GM19328 (cell line): ENCODE results near the gene GRHL1.

ENCODE experiments used
- ATAC-seq: cut with Tn5 transposase; IDR thresholded peaks from one replicate; pipeline ENCODE4 v1.9.1; 2021; ENCODE audit warnings: mild to moderate bottlenecking, moderate library complexity; ENCODE audit not compliant: unreplicated experiment

GRHL1 gene

GRCh38 chr2:10036095-10036884, 84.8 kb downstream of the GRHL1 start:
- ATAC-seq, result no peak

GRCh38 chr2:10038123-10038522, 86.6 kb downstream of the GRHL1 start:
- ATAC-seq, result no peak

GRCh38 chr2:10038716-10039115, 87.2 kb downstream of the GRHL1 start:
- ATAC-seq, result no peak

GRCh38 chr2:10039658-10040410, 88.3 kb downstream of the GRHL1 start:
- ATAC-seq, result no peak

GRCh38 chr2:10041711-10042110, 90.2 kb downstream of the GRHL1 start:
- ATAC-seq, result no peak

- no peak for ATAC-seq
Observed at GRCh38 chr2:10042301-10043161, 91.0 kb downstream of the GRHL1 start.

- ATAC-seq, result peak; percentile 57
Observed at GRCh38 chr2:10043256-10043905, 91.9 kb downstream of the GRHL1 start, which contains the start of gene KLF11. KLF11 (plus strand) TSS chr2:10043550; CDS start chr2:10043717, 167 bp downstream.

- ATAC-seq, result peak; percentile 36
Observed at GRCh38 chr2:10043906-10044601, 92.6 kb downstream of the GRHL1 start.

- no peak for ATAC-seq
Observed at GRCh38 chr2:10045561-10046355, 94.3 kb downstream of the GRHL1 start.

GRCh38 chr2:10046931-10047330, 95.4 kb downstream of the GRHL1 start:
- ATAC-seq, result no peak

GRCh38 chr2:10047616-10048500, 96.4 kb downstream of the GRHL1 start:
- ATAC-seq, result no peak

GRCh38 chr2:10048501-10049171, 97.1 kb downstream of the GRHL1 start:
- ATAC-seq, result no peak
